Hepatocyte (in vitro differentiated cells): ENCODE data around the gene SCN9A.

ENCODE experiments used
- EZH2 ChIP-seq: fragments of 200-600 bp; sonication (generic); IDR thresholded peaks from 2 replicates; pipeline ENCODE4 v1.6.1; 2016; ENCODE audit warnings: antibody characterized with exemption, mild to moderate bottlenecking, borderline replicate concordance
- TF ChIP-seq, protein P1 (sequence below): fragments of 200-600 bp; sonication (generic); IDR thresholded peaks from 2 replicates; pipeline ENCODE4 v1.5.1; 2016; ENCODE audit warnings: antibody characterized with exemption, mild to moderate bottlenecking; ENCODE audit not compliant: poor library complexity

GRCh38 chr2:166163775-166164174 lies 212.0 kb downstream of the SCN9A start:
- TF ChIP-seq, protein P1, sequence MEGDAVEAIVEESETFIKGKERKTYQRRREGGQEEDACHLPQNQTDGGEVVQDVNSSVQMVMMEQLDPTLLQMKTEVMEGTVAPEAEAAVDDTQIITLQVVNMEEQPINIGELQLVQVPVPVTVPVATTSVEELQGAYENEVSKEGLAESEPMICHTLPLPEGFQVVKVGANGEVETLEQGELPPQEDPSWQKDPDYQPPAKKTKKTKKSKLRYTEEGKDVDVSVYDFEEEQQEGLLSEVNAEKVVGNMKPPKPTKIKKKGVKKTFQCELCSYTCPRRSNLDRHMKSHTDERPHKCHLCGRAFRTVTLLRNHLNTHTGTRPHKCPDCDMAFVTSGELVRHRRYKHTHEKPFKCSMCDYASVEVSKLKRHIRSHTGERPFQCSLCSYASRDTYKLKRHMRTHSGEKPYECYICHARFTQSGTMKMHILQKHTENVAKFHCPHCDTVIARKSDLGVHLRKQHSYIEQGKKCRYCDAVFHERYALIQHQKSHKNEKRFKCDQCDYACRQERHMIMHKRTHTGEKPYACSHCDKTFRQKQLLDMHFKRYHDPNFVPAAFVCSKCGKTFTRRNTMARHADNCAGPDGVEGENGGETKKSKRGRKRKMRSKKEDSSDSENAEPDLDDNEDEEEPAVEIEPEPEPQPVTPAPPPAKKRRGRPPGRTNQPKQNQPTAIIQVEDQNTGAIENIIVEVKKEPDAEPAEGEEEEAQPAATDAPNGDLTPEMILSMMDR: no peak
- TF ChIP-seq EZH2: no peak
